KMS-11 (cell line): Measurements from ENCODE around the gene AOAH.

Experiments
- H2AFZ ChIP-seq: fragments of 200-600 bp; sonication (generic); 2 replicates; pipeline ENCODE4 v1.6.1; 2016; ENCODE audit warnings: antibody characterized with exemption, mixed run types, low read depth
- H3K27ac ChIP-seq: fragments of 200-600 bp; sonication (generic); 2 replicates; pipeline ENCODE4 v1.6.1; 2016; ENCODE audit warnings: mild to moderate bottlenecking, mixed run types
- H3K27me3 ChIP-seq: fragments of 200-600 bp; sonication (generic); 2 replicates; pipeline ENCODE4 v1.6.1; 2017; ENCODE audit warnings: mild to moderate bottlenecking, low read depth, mixed run types, moderate library complexity; ENCODE audit not compliant: insufficient read depth
- H3K36me3 ChIP-seq: fragments of 200-600 bp; sonication (generic); 2 replicates; pipeline ENCODE4 v1.6.1; 2017; ENCODE audit warnings: mild to moderate bottlenecking, mixed run types; ENCODE audit not compliant: insufficient read depth
- H3K4me1 ChIP-seq: fragments of 200-600 bp; sonication (generic); 2 replicates; pipeline ENCODE4 v1.6.1; 2016; ENCODE audit warnings: mild to moderate bottlenecking, low read depth, mixed run types; ENCODE audit not compliant: poor library complexity, severe bottlenecking
- H3K4me2 ChIP-seq: fragments of 200-600 bp; sonication (generic); 2 replicates; pipeline ENCODE4 v1.7.0; 2016; ENCODE audit warnings: mild to moderate bottlenecking, mixed run types
- H3K4me3 ChIP-seq: fragments of 200-600 bp; sonication (generic); IDR thresholded peaks from 2 replicates; pipeline ENCODE4 v1.6.1; 2017; ENCODE audit warnings: low read depth, low read length, mixed read lengths; ENCODE audit not compliant: insufficient read depth
- H3K79me2 ChIP-seq: fragments of 200-600 bp; sonication (generic); 2 replicates; pipeline ENCODE4 v1.6.1; 2016; ENCODE audit warnings: low read depth, mixed run types; ENCODE audit not compliant: insufficient read depth
- H3K9ac ChIP-seq: fragments of 200-600 bp; sonication (generic); 2 replicates; pipeline ENCODE4 v1.6.1; 2016; ENCODE audit warnings: mild to moderate bottlenecking, mixed run types
- H4K20me1 ChIP-seq: fragments of 200-600 bp; sonication (generic); 2 replicates; pipeline ENCODE4 v1.6.1; 2016; ENCODE audit warnings: mild to moderate bottlenecking, mixed run types; ENCODE audit not compliant: insufficient read depth
- CTCF ChIP-seq: fragments of 200-600 bp; sonication (generic); conservative IDR thresholded peaks from 2 replicates; pipeline ENCODE4 v1.6.1; 2017; ENCODE audit warnings: low read depth, mild to moderate bottlenecking, antibody characterized with exemption, low read length, moderate library complexity, mixed read lengths

Gene AOAH

GRCh38 chr7:36673703-36674102 lies 50.6 kb downstream of the AOAH start:
- no peaks in the 10 kb centered on the region for H3K36me3 ChIP-seq
- no peak overlapping the region for H3K9ac ChIP-seq
- H3K4me1 ChIP-seq = no peaks in the 10 kb centered on the region
- H4K20me1 ChIP-seq = no peaks in the 10 kb centered on the region
- no peak for TF ChIP-seq CTCF
- H2AFZ ChIP-seq = no peak overlapping the region
- no peaks in the 10 kb centered on the region for H3K27me3 ChIP-seq
- no peaks in the 10 kb centered on the region for H3K79me2 ChIP-seq
- H3K27ac ChIP-seq = no peak overlapping the region
- H3K4me3 ChIP-seq = no peak overlapping the region
- no peak overlapping the region for H3K4me2 ChIP-seq

- no peaks in the 10 kb centered on the region for H3K79me2 ChIP-seq
- H3K9ac ChIP-seq = no peak overlapping the region
- H2AFZ ChIP-seq = no peak overlapping the region
- H3K36me3 ChIP-seq = no peaks in the 10 kb centered on the region
- H3K4me1 ChIP-seq = no peaks in the 10 kb centered on the region
- H3K4me3 ChIP-seq = no peak overlapping the region
- no peaks in the 10 kb centered on the region for H4K20me1 ChIP-seq
- no peak overlapping the region for H3K4me2 ChIP-seq
- H3K27ac ChIP-seq = no peak overlapping the region
- no peaks in the 10 kb centered on the region for H3K27me3 ChIP-seq
- no peak for TF ChIP-seq CTCF
Observed at GRCh38 chr7:36671432-36671829, 52.9 kb downstream of the AOAH start.

- H3K27me3 ChIP-seq = no peaks in the 10 kb centered on the region
- no peak overlapping the region for H3K27ac ChIP-seq
- H3K4me1 ChIP-seq = no peaks in the 10 kb centered on the region
- peak; percentile 88 for TF ChIP-seq CTCF
- no peak overlapping the region for H2AFZ ChIP-seq
- no peaks in the 10 kb centered on the region for H3K79me2 ChIP-seq
- H3K4me2 ChIP-seq = no peak overlapping the region
- no peak overlapping the region for H3K9ac ChIP-seq
- no peaks in the 10 kb centered on the region for H4K20me1 ChIP-seq
- no peak overlapping the region for H3K4me3 ChIP-seq
- no peaks in the 10 kb centered on the region for H3K36me3 ChIP-seq
Observed at GRCh38 chr7:36670585-36671431, 53.5 kb downstream of the AOAH start.

- H3K4me2 ChIP-seq = no peak overlapping the region
- no peaks in the 10 kb centered on the region for H3K79me2 ChIP-seq
- H3K4me3 ChIP-seq = no peak overlapping the region
Observed at GRCh38 chr7:36668750-36669149, 55.5 kb downstream of the AOAH start.

More at GRCh38 chr7:36668750-36669149, 55.5 kb downstream of the AOAH start:
- no peak overlapping the region for H3K27ac ChIP-seq
- no peak overlapping the region for H3K9ac ChIP-seq
- H3K36me3 ChIP-seq = no peaks in the 10 kb centered on the region
- H2AFZ ChIP-seq = no peak overlapping the region
- no peaks in the 10 kb centered on the region for H3K27me3 ChIP-seq
- no peak for TF ChIP-seq CTCF
- no peaks in the 10 kb centered on the region for H4K20me1 ChIP-seq
- no peaks in the 10 kb centered on the region for H3K4me1 ChIP-seq
